HepG2 (cell line): ENCODE data around the gene MASP1.

Experiments used
- ESRRA ChIP-seq: sonication (generic); formaldehyde crosslinking; IDR thresholded peaks from 2 replicates; pipeline ENCODE4 v1.5.1; 2020; ENCODE audit warnings: mild to moderate bottlenecking, low read depth, missing genetic modification reagents
- GTF2F1 ChIP-seq: fragments of 150-350 bp; IDR thresholded peaks from 2 replicates; pipeline ENCODE4 v1.6.1; 2014; ENCODE audit warnings: low read length
- HCFC1 ChIP-seq: fragments of 150-350 bp; IDR thresholded peaks from 2 replicates; pipeline ENCODE4 v1.6.1; 2014; ENCODE audit warnings: low read depth, low read length
- POLR2A ChIP-seq, 2 experiments: IDR thresholded peaks; 2 replicates each; pipeline ENCODE4 v1.6.1; 2011; ENCODE audit warnings: low read depth in 2 of 2, low read length in 2 of 2, mild to moderate bottlenecking in 1 of 2, moderate library complexity in 1 of 2; ENCODE audit not compliant: insufficient read depth in 1 of 2
- RXRB ChIP-seq: IDR thresholded peaks from 2 replicates; pipeline ENCODE4 v1.6.1; 2016; ENCODE audit warnings: borderline replicate concordance, missing genetic modification reagents, missing compliant biosample characterization
- SMAD1 ChIP-seq: sonication (generic); formaldehyde crosslinking; IDR thresholded peaks from 2 replicates; pipeline ENCODE4 v1.4.0; 2020; ENCODE audit warnings: missing genetic modification reagents, low read depth, mild to moderate bottlenecking, borderline replicate concordance
- TAF1 ChIP-seq: sonication (generic); formaldehyde crosslinking; IDR thresholded peaks from 2 replicates; pipeline ENCODE4 v1.4.0; 2020; ENCODE audit warnings: missing genetic modification reagents
- ZNF850 ChIP-seq: sonication (generic); formaldehyde crosslinking; conservative IDR thresholded peaks from 2 replicates; pipeline ENCODE4 v1.9.0; 2021; ENCODE audit warnings: mild to moderate bottlenecking, missing genetic modification reagents
- ZNF883 ChIP-seq: sonication (generic); formaldehyde crosslinking; IDR thresholded peaks from 2 replicates; pipeline ENCODE4 v1.5.1; 2020; ENCODE audit warnings: mild to moderate bottlenecking, missing genetic modification reagents; ENCODE audit errors: not compliant biosample characterization
- TF ChIP-seq, protein P1 (sequence below): sonication (generic); formaldehyde crosslinking; IDR thresholded peaks from 2 replicates; pipeline ENCODE4 v1.5.0; 2020; ENCODE audit warnings: mild to moderate bottlenecking, missing genetic modification reagents, moderate library complexity
- TF ChIP-seq, protein P2 (sequence below): fragments of 450-650 bp; IDR thresholded peaks from 2 replicates; pipeline ENCODE4 v1.6.1; 2017

DNA sequence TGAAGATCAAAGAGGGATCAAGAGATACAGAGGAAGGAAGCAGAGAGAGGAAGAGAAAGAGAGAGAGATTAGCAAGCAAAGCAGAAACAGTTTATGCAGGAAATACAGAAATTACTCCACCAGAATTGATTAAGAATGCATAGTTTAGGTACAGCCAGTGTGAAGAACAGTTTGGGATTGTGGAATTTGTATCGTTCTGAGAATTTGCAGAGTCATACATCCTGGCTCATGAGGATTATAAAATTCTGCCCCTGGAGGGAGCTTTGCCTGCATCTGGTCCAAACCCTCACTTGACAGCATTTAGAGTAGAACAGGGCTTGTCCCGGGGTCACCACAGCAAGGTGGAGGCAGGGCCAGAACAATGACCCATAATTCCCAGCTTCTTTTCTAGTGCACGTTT, 44.1 kb downstream of the MASP1 start:
- TF ChIP-seq RXRB (CRISPR knock-in tag) (no peak), TAF1 (CRISPR knock-in tag) (no peak), ZNF883 (CRISPR knock-in tag) (no peak), GTF2F1 (no peak), SMAD1 (no peak), ESRRA (CRISPR knock-in tag) (no peak), POLR2A (IDR thresholded peaks at IDR 0.05; ENCODE audit: insufficient read depth in 1 of 2, low read depth in 2 of 2, low read length in 2 of 2) (no peak), HCFC1 (no peak), ZNF850 (no peak)
- TF ChIP-seq, protein P1, sequence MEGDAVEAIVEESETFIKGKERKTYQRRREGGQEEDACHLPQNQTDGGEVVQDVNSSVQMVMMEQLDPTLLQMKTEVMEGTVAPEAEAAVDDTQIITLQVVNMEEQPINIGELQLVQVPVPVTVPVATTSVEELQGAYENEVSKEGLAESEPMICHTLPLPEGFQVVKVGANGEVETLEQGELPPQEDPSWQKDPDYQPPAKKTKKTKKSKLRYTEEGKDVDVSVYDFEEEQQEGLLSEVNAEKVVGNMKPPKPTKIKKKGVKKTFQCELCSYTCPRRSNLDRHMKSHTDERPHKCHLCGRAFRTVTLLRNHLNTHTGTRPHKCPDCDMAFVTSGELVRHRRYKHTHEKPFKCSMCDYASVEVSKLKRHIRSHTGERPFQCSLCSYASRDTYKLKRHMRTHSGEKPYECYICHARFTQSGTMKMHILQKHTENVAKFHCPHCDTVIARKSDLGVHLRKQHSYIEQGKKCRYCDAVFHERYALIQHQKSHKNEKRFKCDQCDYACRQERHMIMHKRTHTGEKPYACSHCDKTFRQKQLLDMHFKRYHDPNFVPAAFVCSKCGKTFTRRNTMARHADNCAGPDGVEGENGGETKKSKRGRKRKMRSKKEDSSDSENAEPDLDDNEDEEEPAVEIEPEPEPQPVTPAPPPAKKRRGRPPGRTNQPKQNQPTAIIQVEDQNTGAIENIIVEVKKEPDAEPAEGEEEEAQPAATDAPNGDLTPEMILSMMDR = no peak
- TF ChIP-seq, protein P2, sequence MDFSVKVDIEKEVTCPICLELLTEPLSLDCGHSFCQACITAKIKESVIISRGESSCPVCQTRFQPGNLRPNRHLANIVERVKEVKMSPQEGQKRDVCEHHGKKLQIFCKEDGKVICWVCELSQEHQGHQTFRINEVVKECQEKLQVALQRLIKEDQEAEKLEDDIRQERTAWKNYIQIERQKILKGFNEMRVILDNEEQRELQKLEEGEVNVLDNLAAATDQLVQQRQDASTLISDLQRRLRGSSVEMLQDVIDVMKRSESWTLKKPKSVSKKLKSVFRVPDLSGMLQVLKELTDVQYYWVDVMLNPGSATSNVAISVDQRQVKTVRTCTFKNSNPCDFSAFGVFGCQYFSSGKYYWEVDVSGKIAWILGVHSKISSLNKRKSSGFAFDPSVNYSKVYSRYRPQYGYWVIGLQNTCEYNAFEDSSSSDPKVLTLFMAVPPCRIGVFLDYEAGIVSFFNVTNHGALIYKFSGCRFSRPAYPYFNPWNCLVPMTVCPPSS = no peak
